Liver (tissue), 3 donors: ENCODE data around the gene DSG3.

Experiments
- TF ChIP-seq, protein P1 (sequence below): fragments of 150-350 bp; IDR thresholded peaks from 2 replicates; pipeline ENCODE4 v1.5.1; 2017; ENCODE audit warnings: improper control_type of control experiment, low read depth, low read length; ENCODE audit not compliant: missing input control
- TF ChIP-seq, protein P2 (sequence below): IDR thresholded peaks from 2 replicates; pipeline ENCODE4 v1.6.1; 2016; ENCODE audit warnings: antibody characterized with exemption, mild to moderate bottlenecking
- TF ChIP-seq, protein P3 (sequence below): IDR thresholded peaks from 2 replicates; pipeline ENCODE4 v1.6.1; 2016; ENCODE audit warnings: antibody characterized with exemption
- TF ChIP-seq, protein P4 (sequence below): IDR thresholded peaks from 2 replicates; pipeline ENCODE4 v1.6.1; 2016; ENCODE audit warnings: antibody characterized with exemption
- donor health status: healthy.
- donor health status: healthy.

DNA sequence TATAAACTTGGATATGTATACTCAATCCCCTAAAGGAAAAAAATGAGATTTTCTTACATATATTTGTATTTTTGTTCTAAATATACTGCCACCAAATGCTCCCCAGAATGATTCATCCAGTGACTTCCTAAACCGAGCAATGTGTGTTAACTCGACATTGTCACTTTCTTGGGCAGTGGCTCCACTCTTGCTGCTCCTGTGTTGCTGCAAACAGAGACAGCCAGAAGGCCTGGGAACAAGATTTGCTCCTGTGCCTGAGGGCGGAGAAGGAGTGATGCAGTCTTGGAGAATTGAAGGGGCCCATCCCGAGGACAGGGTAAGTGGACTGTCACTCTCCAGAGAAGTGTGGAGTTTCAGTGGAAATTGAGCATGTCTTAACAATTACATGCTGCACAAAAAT is 38.3 kb upstream of the DSG3 start:
- TF ChIP-seq, protein P1, sequence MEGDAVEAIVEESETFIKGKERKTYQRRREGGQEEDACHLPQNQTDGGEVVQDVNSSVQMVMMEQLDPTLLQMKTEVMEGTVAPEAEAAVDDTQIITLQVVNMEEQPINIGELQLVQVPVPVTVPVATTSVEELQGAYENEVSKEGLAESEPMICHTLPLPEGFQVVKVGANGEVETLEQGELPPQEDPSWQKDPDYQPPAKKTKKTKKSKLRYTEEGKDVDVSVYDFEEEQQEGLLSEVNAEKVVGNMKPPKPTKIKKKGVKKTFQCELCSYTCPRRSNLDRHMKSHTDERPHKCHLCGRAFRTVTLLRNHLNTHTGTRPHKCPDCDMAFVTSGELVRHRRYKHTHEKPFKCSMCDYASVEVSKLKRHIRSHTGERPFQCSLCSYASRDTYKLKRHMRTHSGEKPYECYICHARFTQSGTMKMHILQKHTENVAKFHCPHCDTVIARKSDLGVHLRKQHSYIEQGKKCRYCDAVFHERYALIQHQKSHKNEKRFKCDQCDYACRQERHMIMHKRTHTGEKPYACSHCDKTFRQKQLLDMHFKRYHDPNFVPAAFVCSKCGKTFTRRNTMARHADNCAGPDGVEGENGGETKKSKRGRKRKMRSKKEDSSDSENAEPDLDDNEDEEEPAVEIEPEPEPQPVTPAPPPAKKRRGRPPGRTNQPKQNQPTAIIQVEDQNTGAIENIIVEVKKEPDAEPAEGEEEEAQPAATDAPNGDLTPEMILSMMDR: no peak
- TF ChIP-seq, protein P2, sequence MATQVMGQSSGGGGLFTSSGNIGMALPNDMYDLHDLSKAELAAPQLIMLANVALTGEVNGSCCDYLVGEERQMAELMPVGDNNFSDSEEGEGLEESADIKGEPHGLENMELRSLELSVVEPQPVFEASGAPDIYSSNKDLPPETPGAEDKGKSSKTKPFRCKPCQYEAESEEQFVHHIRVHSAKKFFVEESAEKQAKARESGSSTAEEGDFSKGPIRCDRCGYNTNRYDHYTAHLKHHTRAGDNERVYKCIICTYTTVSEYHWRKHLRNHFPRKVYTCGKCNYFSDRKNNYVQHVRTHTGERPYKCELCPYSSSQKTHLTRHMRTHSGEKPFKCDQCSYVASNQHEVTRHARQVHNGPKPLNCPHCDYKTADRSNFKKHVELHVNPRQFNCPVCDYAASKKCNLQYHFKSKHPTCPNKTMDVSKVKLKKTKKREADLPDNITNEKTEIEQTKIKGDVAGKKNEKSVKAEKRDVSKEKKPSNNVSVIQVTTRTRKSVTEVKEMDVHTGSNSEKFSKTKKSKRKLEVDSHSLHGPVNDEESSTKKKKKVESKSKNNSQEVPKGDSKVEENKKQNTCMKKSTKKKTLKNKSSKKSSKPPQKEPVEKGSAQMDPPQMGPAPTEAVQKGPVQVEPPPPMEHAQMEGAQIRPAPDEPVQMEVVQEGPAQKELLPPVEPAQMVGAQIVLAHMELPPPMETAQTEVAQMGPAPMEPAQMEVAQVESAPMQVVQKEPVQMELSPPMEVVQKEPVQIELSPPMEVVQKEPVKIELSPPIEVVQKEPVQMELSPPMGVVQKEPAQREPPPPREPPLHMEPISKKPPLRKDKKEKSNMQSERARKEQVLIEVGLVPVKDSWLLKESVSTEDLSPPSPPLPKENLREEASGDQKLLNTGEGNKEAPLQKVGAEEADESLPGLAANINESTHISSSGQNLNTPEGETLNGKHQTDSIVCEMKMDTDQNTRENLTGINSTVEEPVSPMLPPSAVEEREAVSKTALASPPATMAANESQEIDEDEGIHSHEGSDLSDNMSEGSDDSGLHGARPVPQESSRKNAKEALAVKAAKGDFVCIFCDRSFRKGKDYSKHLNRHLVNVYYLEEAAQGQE: no peak
- TF ChIP-seq, protein P3, sequence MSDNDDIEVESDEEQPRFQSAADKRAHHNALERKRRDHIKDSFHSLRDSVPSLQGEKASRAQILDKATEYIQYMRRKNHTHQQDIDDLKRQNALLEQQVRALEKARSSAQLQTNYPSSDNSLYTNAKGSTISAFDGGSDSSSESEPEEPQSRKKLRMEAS: no peak
- TF ChIP-seq, protein P4, sequence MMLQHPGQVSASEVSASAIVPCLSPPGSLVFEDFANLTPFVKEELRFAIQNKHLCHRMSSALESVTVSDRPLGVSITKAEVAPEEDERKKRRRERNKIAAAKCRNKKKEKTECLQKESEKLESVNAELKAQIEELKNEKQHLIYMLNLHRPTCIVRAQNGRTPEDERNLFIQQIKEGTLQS: no peak
